HuH-7.5 (cell line): ENCODE measurements around the gene MIGA2.
"Not testable (repeated sequence)": the region's sequence is repeated elsewhere in the genome, so short reads cannot be mapped to it uniquely, and the experiment has no call there.

Experiments used
- DNase-seq: peaks from one replicate; pipeline ENCODE4 v3.0.0; 2011; ENCODE audit warnings: low spot score

The MIGA2 gene

DNA sequence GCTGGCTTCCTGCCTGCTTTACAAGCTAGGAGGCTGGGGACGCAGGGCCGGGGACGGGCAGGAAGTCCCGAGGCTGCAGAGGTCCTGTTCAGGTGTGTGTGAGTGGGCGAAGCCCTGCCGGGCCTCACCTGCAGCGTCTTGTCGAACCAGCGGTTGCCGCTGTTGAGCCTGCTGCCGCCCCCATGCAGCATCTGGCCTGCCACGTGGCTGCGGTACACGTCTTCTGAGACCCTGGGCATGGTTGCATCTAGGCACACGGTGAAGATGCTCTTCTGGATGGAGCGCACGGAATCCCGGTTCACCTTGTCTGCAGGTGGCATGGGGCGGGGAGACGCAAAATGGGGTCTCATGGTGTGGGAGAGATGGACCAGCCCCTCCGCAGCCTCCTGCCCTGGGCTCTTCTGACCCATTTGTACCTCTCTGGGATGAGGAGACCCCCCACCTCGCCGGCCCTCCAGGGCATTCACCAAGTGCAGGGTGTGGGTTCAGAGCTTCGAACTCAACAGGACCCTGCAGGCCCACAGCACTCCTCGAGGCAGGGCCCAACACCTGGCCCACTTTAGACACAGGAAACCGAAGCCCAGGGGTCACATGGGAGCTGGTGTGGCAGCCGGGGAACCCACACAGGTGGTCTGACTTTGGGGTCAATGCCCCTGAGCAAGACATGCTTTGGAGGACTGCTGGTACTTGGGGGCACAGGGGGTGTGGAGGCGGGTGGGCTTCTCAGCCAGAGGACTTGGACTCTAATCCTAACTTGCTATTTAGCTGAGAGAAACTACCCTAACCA, 64.2 kb downstream of the MIGA2 start:
- DNase-seq = no peak

DNA sequence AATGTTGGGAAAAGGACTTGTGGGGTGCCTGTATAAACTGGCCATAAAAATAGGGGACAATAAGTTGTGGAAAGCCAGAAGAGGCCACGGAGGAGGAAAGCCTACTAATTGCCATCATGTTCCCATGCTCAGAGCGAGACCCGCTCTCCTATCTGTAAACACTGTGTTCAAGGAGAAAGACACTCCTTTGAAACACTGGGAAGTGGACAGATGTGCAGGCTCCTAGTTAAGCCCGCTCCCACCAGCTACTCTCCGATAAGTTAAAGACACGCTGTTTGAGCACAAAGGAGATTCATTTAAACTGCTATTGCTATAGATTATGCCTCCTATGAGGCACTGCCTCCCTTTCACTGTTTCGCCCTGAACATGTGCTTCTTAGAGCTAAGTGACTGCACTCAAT, 64.9 kb downstream of the MIGA2 start:
- DNase-seq = no peak

GRCh38 chr9:129102095-129102525, 65.7 kb downstream of the MIGA2 start:
- no peak for DNase-seq

- DNase-seq = peak; percentile 84
These were observed 66.6 kb downstream of the MIGA2 start for GRCh38 chr9:129102791-129103594.

- DNase-seq = no peak
These were observed 67.2 kb downstream of the MIGA2 start for GRCh38 chr9:129103595-129103965.

- DNase-seq = no peak
These were observed 67.6 kb downstream of the MIGA2 start for GRCh38 chr9:129104051-129104450.

GRCh38 chr9:129105857-129106694, 69.7 kb downstream of the MIGA2 start:
- DNase-seq = no peak

GRCh38 chr9:129107651-129108050, 71.2 kb downstream of the MIGA2 start:
- no peak for DNase-seq

DNA sequence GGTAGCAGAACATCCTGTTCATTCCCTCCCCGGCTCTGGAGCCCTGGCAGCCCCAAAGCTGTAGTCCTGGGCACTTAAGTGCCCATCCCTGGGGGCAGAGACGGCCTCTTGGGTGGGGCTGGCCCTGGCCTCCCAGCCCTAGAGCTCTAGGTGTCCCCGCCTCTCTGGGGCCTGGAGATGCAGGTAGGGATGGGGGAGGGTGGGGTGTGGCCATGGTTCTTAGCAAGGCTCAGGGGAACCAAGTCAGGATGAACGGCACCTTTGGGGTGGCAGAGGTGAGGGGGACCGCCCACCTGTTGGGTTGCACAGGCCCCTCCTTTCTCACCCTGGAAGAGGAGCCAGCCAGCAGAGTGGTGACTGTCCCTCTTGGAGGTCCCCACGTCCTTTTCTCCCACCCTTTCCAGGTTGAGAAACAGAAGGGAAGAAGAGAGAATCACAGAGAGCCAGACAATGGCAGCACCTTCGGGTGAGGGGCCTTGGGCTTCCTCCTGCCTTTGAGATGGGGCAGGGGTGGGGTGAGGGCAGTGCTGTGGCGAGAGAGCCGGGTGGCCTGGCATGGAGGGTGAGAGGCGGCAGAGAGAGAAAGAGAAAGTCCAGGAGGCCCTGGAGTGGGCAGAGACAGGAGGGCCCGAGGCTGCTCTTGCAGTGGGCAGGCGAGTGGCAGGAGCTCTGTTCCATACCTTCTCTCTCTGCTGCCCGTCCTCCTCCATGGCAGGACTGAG, 71.8 kb downstream of the MIGA2 start:
- DNase-seq = no peak

DNA sequence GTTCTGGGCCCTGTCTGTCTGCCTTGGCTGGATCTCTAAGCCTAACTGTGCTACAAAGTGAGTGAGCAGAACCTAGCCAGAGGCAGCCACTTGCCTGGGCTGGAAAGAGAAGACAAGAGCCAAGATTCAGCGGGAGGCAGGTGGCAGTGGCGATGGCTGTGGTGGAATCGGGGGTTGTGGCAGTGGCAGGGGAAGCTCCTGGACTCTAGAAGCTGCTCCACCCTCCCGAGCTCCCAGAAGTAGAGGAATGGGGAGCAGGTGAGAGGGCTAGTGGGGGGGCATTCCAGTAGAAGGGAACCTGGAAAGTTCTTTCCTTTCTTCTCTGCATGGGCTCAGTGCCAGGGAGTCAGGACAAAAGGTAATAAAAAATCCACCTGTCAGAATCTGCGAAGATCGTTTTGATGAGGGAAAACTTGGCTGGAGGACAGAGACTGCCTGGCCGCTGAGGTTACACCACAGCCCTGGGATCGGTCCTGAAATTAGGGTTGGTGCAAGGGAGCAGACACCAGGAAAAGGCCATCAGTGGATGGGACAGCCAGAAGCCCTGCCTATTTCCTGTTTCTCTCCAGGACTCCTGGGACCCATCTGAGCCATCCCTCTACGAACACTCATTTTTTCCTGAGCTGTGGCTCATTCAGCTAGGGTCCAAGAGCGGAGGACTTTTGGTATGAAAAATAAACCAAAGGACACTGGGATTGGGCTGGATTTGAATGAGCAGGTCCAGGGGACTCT, 72.5 kb downstream of the MIGA2 start:
- no peak for DNase-seq

- DNase-seq = peak; percentile 81
These were observed 73.1 kb downstream of the MIGA2 start for GRCh38 chr9:129109537-129109903.

DNA sequence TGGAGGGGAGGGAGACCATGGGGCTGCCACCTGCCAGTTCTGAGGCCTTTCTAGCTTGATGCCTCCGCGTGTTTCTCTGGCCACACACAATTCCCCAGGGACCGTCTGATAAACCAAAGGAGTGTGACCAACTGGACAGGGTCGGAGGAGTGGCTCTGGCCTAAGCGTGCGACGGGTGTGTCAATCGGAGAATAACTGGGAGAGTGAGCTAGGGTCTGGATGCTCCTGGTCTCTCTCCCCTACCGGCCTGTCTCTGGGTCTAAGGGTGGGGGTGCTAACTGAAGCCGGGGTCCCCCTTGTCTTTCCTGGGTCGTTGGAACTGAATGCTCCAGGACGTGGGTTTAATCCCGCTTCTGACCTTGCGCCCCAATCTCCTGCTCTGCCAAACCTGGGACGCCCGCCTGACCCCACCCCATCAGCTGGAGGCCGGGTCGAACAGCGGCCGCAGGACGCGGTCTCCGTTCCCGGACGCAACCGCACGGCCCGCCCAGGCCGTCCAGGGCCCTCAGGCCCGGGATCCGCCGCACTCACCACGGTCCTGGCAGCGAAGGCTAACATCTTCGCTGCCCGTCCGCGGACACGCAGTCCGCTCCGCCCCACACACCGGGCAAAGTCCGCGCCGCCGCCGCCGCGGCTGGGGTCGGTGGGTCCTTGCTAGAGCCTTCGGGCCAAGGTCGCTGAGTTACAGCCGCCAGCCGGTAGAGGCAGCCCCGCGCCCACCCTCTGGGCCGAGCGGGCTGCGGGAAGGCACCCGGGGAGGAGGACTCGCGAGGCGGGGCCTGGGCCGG, 73.7 kb downstream of the MIGA2 start:
- peak; percentile 70 for DNase-seq

- DNase-seq = peak; percentile 98
These were observed 74.5 kb downstream of the MIGA2 start, which contains the start of the genes CRAT and PTPA for GRCh38 chr9:129110740-129111527. CRAT (minus strand) TSS chr9:129110793; CDS start chr9:129110509, 284 bp downstream. PTPA (plus strand) TSS chr9:129111415; CDS start chr9:129111601, 186 bp downstream.

GRCh38 chr9:129111528-129112151, 75.2 kb downstream of the MIGA2 start:
- DNase-seq = peak; percentile 68

DNA sequence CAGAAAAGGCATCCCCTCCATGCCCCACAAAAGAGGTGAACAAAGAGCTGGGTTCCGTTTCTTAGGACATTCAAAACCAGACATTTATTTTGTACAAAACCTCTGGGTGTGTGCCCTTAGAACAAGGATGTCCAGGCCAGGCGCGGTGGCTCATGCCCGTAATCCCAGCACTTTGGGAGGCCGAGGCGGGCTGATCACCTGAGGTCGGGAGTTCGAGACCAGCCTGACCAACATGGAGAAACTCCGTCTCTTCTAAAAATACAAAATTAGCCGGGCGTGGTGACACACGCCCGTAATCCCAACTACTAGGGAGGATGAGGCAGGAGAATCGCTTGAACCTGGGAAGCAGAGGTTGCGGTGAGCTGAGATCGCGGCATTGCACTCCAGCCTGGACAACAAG, 76.1 kb downstream of the MIGA2 start:
- not testable (repeated sequence) for DNase-seq

DNA sequence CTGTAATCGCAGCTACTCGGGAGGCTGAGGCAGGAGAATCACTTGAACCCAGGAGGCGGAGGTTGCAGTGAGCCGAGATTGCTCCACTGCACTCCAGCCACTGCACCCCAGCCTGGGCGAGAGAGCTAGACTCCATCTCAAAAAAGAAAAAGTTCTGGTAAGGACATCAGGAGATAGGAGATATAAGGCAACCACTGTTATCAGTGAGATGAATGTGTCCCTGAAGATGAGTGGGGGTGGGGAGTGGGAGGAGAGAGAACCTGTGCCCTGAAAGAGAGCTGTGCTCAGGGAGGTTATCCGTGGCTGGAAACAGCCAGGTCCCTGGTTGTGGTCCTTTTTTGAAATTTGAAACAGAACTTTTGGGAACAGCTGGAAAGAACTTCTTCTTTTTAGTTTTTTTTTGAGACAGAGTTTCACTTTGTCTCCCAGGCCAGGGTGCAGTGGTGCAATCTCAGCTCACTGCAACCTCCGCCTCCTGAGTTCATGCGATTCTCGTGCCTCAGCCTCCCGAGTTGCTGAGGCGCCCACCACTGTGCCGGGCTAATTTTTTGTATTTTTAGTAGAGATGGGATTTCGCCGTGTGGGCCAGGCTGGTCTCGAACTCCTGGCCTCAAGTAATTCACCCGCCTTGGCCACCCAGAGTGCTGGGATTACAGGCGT, 77.3 kb downstream of the MIGA2 start:
- DNase-seq = no peak

GRCh38 chr9:129118799-129119198, 82.4 kb downstream of the MIGA2 start:
- DNase-seq = no peak

DNA sequence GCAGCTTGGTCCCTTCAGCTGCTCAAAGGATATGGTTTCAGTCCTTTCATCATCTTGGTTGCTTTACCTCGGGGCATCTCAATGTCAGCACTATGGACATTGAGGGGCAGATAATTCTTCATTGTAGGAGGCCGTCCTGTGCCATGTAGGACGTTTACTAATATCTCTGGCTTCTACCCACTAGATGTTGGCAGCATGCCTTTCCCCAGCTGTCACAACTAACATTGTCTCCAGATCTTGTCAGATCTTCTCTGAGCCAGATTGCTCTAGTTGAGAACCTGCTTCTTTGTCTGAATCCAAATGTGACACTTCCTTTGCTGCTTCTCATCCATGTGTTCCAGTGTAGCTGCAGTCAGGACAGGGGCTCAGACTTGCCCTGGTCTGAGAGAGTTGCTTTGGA, 85.1 kb downstream of the MIGA2 start:
- DNase-seq = no peak
